Measurements from ENCODE around the gene AUTS2.

AUTS2 gene

GRCh38 chr7:70712942-70713341 lies 1114.7 kb downstream of the AUTS2 start:
- H3K4me3 ChIP-seq (replicated peaks; ENCODE audit: low read depth, low read length): no peak overlapping the region
- TF ChIP-seq CTCF (IDR thresholded peaks at IDR 0.05; ENCODE audit: low read depth, low read length, missing control alignments): no peak
- no peak for DNase-seq (ENCODE audit: extremely low read depth, low read depth)

DNA sequence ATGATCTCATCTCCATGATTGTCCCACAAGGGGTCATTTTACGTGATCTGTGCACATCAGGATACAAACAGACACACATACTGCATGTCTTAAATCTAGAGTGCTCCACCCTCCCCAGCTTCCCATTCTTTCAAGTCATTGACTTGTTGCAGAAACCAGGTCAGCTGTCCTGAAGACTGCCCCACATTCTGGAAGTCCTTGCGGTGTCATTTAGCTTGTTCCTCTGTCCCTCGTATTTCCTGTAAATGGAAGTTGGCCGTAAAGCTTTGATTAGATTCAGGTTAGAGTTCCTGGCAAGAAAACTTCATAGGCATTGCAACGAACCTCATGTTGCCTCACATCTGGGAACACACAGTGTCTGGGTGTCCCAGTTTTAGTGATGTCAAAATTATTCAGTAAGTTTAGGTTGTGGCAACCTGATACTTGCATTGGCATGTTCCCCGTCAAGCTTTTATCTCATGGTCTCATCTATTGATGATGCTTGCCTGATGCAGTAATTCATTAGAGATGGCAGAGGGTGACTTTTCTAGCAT lies 1116.3 kb downstream of the AUTS2 start:
- H3K4me3 ChIP-seq (replicated peaks; ENCODE audit: low read depth, low read length): no peak overlapping the region
- DNase-seq (ENCODE audit: extremely low read depth, low read depth): no peak
- TF ChIP-seq CTCF (IDR thresholded peaks at IDR 0.05; ENCODE audit: low read depth, low read length, missing control alignments): no peak

- H3K4me3 ChIP-seq (replicated peaks; ENCODE audit: low read depth, low read length): no peak overlapping the region
- no peak for TF ChIP-seq CTCF (IDR thresholded peaks at IDR 0.05; ENCODE audit: low read depth, low read length, missing control alignments)
- DNase-seq (ENCODE audit: extremely low read depth, low read depth): no peak
These were observed 1119.5 kb downstream of the AUTS2 start for GRCh38 chr7:70717553-70718329.

DNA sequence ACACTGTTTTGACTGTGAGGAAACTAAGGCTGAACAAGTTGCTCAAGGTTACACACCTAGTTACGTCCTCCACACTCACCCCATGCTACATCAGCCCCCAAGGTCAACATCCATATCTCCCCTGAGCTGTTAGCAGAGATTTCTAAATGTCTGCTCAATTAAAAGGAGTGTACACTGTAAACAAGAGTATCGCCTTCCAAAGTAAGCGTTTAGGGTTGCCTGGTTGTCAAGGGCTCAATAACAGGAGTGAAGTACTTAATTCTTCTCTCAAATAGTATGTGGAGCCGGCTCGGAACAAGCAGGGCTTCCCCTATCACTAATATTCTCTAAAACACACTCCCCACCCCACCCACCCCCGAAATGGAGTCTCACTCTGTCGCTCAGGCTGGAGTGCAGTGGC lies 1120.8 kb downstream of the AUTS2 start:
- no peak for DNase-seq (ENCODE audit: extremely low read depth, low read depth)
- no peak for TF ChIP-seq CTCF (IDR thresholded peaks at IDR 0.05; ENCODE audit: low read depth, low read length, missing control alignments)

GRCh38 chr7:70720191-70720873 lies 1122.1 kb downstream of the AUTS2 start:
- DNase-seq (ENCODE audit: extremely low read depth, low read depth): no peak
- no peak for TF ChIP-seq CTCF (IDR thresholded peaks at IDR 0.05; ENCODE audit: low read depth, low read length, missing control alignments)
- no peak overlapping the region for H3K4me3 ChIP-seq (replicated peaks; ENCODE audit: low read depth, low read length)

More for the DNA sequence above, 1120.8 kb downstream of the AUTS2 start:
- H3K4me3 ChIP-seq (replicated peaks; ENCODE audit: low read depth, low read length): no peak overlapping the region

GRCh38 chr7:70721500-70721899 lies 1123.2 kb downstream of the AUTS2 start:
- DNase-seq (ENCODE audit: extremely low read depth, low read depth): no peak
- no peak overlapping the region for H3K4me3 ChIP-seq (replicated peaks; ENCODE audit: low read depth, low read length)
- no peak for TF ChIP-seq CTCF (IDR thresholded peaks at IDR 0.05; ENCODE audit: low read depth, low read length, missing control alignments)

Data from HFF-Myc (cell line).